Left lobe of liver (tissue), 2 donors: ENCODE data around the gene UBR3. TPM values are rescaled to one million over a fixed set of nuclear protein-coding genes. Genes with fewer than 3 reads are reported as not detected.
"Not testable (repeated sequence)": the region's sequence is repeated elsewhere in the genome, so short reads cannot be mapped to it uniquely, and the experiment has no call there.

Experiments used
- ATAC-seq: fragments of 200-7000 bp; cut with Tn5 transposase; one replicate; pipeline ENCODE4 v1.9.1; 2020; ENCODE audit warnings: mild to moderate bottlenecking, moderate library complexity
- DNase-seq: peaks from one replicate; pipeline ENCODE4 v3.0.0-alpha.2; 2020; ENCODE audit warnings: low spot score
- total RNA-seq: library from RNA; stranded (reverse); gene quantifications from one replicate; pipeline ENCODE4 v1.2.1, GENCODE V29; 2021
- donor health status: DM: no; HTN: no; CAD: no; lungs with moderate emphysema.
- donor health status: DM: no; HTN: yes; CAD: no.

UBR3 gene
- total RNA-seq, 1 donor from 2014 or later = 27.6 TPM

GRCh38 chr2:169822785-169823392 lies 4.4 kb upstream of the UBR3 start:
- no peak for DNase-seq
- no peak for ATAC-seq

- no peak for DNase-seq
Observed at GRCh38 chr2:169823996-169824372, 3.3 kb upstream of the UBR3 start.

GRCh38 chr2:169824373-169825333 lies 2.6 kb upstream of the UBR3 start, which contains the start of gene METTL5:
TSS of gene METTL5 (minus strand) at chr2:169824905. CDS start at chr2:169824597, 308 bp downstream.
- ATAC-seq (peak; percentile 85), DNase-seq (peak; percentile 89)

More at GRCh38 chr2:169823996-169824372, 3.3 kb upstream of the UBR3 start:
- no peak for ATAC-seq

- DNase-seq (peak; percentile 60), ATAC-seq (peak; percentile 60)
Observed at GRCh38 chr2:169828141-169828811, 1.0 kb downstream of the UBR3 start.

- ATAC-seq = no peak
- no peak for DNase-seq
Observed at GRCh38 chr2:169834401-169834800, 7.1 kb downstream of the UBR3 start.

GRCh38 chr2:169838743-169839489 lies 11.7 kb downstream of the UBR3 start:
- ATAC-seq (peak; percentile 15), DNase-seq (no peak)

- no peak for DNase-seq
- ATAC-seq = peak; percentile 34
Observed at GRCh38 chr2:169839954-169840746, 12.9 kb downstream of the UBR3 start.

GRCh38 chr2:169840747-169841142 lies 13.5 kb downstream of the UBR3 start:
- DNase-seq (no peak), ATAC-seq (peak; percentile 14)

GRCh38 chr2:169841625-169842024 lies 14.4 kb downstream of the UBR3 start:
- DNase-seq, ATAC-seq: not testable (repeated sequence)

- ATAC-seq = no peak
- DNase-seq = no peak
Observed at GRCh38 chr2:169845016-169845415, 17.8 kb downstream of the UBR3 start.

GRCh38 chr2:169848959-169849693 lies 21.9 kb downstream of the UBR3 start:
- ATAC-seq = peak; percentile 75
- peak; percentile 56 for DNase-seq

- peak; percentile 12 for ATAC-seq
Observed at GRCh38 chr2:169849710-169850109, 22.5 kb downstream of the UBR3 start.

GRCh38 chr2:169853041-169853668 lies 25.9 kb downstream of the UBR3 start:
- DNase-seq = no peak
- ATAC-seq = no peak

More at GRCh38 chr2:169849710-169850109, 22.5 kb downstream of the UBR3 start:
- no peak for DNase-seq

- ATAC-seq, DNase-seq: not testable (repeated sequence)
Observed at GRCh38 chr2:169855281-169856258, 28.3 kb downstream of the UBR3 start.

GRCh38 chr2:169859423-169859822 lies 32.2 kb downstream of the UBR3 start:
- ATAC-seq (no peak), DNase-seq (no peak)

- ATAC-seq (no peak), DNase-seq (no peak)
Observed at GRCh38 chr2:169860149-169860548, 32.9 kb downstream of the UBR3 start.

GRCh38 chr2:169862816-169863215 lies 35.6 kb downstream of the UBR3 start:
- DNase-seq (no peak), ATAC-seq (no peak)
